HEK293 (cell line): ENCODE results near the gene OGFOD3.

Experiments used
- CTCF ChIA-PET: fragments of 350-600 bp; formaldehyde crosslinking; extraction: SDS; loops from one replicate; lab custom pipeline; 2021; ENCODE audit warnings: antibody characterized with exemption; lab: Yijun Ruan, JAX
- POLR2A ChIA-PET: fragments of 300-600 bp; formaldehyde crosslinking; extraction: SDS; loops from one replicate; lab custom pipeline; 2020; ENCODE audit warnings: antibody characterized with exemption, inconsistent platforms; lab: Yijun Ruan, JAX
- H3K27ac ChIP-seq: fragments of 200-500 bp; sonication (Bioruptor generic); 2 replicates; pipeline ENCODE4 v1.5.1; 2014; ENCODE audit warnings: low read depth, low read length, control low read depth, inconsistent platforms; ENCODE audit errors: extremely low read depth
- H3K36me3 ChIP-seq, 2 experiments: fragments of 200-500 bp in 1 of 2; sonication (Bioruptor generic) in 1 of 2; 1 replicate in 1 of 2; 2 replicates in 1 of 2; pipeline ENCODE4 v1.5.1; 2014 to 2017; ENCODE audit warnings: inconsistent platforms in 2 of 2, low read length in 2 of 2; ENCODE audit not compliant: control insufficient read depth in 2 of 2, insufficient read depth in 1 of 2
- H3K4me1 ChIP-seq: fragments of 200-500 bp; sonication (Bioruptor generic); 2 replicates; pipeline ENCODE4 v1.5.1; 2014; ENCODE audit warnings: mild to moderate bottlenecking, low read length, inconsistent platforms; ENCODE audit not compliant: control insufficient read depth, insufficient read depth
- H3K4me3 ChIP-seq: 2 replicates; pipeline ENCODE4 v1.5.1; 2011; ENCODE audit warnings: low read depth, mild to moderate bottlenecking, control low read depth, low read length, moderate library complexity
- H3K9me3 ChIP-seq: fragments of 200-500 bp; sonication (Bioruptor generic); 2 replicates; pipeline ENCODE4 v1.5.1; 2014; ENCODE audit warnings: low read depth, low read length, inconsistent platforms; ENCODE audit not compliant: control insufficient read depth, insufficient read depth
- CTCF ChIP-seq: fragments of 450-650 bp; formaldehyde crosslinking; IDR thresholded peaks from 2 replicates; pipeline ENCODE4 v1.5.1; 2016; ENCODE audit warnings: missing biosample characterization, missing genetic modification characterization
- GLIS2 ChIP-seq: fragments of 450-650 bp; formaldehyde crosslinking; IDR thresholded peaks from 2 replicates; pipeline ENCODE4 v1.5.1; 2016; ENCODE audit warnings: missing biosample characterization, missing genetic modification characterization
- HIC1 ChIP-seq: fragments of 450-650 bp; formaldehyde crosslinking; IDR thresholded peaks from 2 replicates; pipeline ENCODE4 v1.5.1; 2016; ENCODE audit warnings: missing biosample characterization, missing genetic modification characterization
- KLF9 ChIP-seq: fragments of 450-650 bp; formaldehyde crosslinking; IDR thresholded peaks from 2 replicates; pipeline ENCODE4 v1.5.1; 2016; ENCODE audit warnings: missing biosample characterization, missing genetic modification characterization, low read depth
- MYNN ChIP-seq: fragments of 450-650 bp; formaldehyde crosslinking; IDR thresholded peaks from 2 replicates; pipeline ENCODE4 v1.5.1; 2016; ENCODE audit warnings: missing biosample characterization, missing genetic modification characterization, borderline replicate concordance
- SCRT1 ChIP-seq: fragments of 450-650 bp; formaldehyde crosslinking; IDR thresholded peaks from 2 replicates; pipeline ENCODE4 v1.5.1; 2016; ENCODE audit warnings: missing biosample characterization, missing genetic modification characterization, borderline replicate concordance
- ZBTB26 ChIP-seq: fragments of 450-650 bp; formaldehyde crosslinking; optimal IDR thresholded peaks from 2 replicates; pipeline ENCODE3; 2016; ENCODE audit warnings: missing biosample characterization, mild to moderate bottlenecking, missing genetic modification characterization
- ZBTB7A ChIP-seq: fragments of 450-650 bp; formaldehyde crosslinking; IDR thresholded peaks from 2 replicates; pipeline ENCODE4 v1.5.1; 2016; ENCODE audit warnings: low read depth, missing biosample characterization, missing genetic modification characterization
- ZNF121 ChIP-seq: fragments of 450-650 bp; formaldehyde crosslinking; IDR thresholded peaks from 2 replicates; pipeline ENCODE4 v1.5.1; 2016; ENCODE audit warnings: missing biosample characterization, missing genetic modification characterization
- ZNF133 ChIP-seq: fragments of 450-650 bp; formaldehyde crosslinking; IDR thresholded peaks from 2 replicates; pipeline ENCODE4 v1.5.1; 2016; ENCODE audit warnings: missing biosample characterization, missing genetic modification characterization
- ZNF140 ChIP-seq: fragments of 450-650 bp; formaldehyde crosslinking; IDR thresholded peaks from 2 replicates; pipeline ENCODE4 v1.5.1; 2016; ENCODE audit warnings: missing biosample characterization, missing genetic modification characterization
- ZNF175 ChIP-seq: fragments of 450-650 bp; formaldehyde crosslinking; IDR thresholded peaks from 2 replicates; pipeline ENCODE4 v1.5.1; 2016; ENCODE audit warnings: missing biosample characterization, missing genetic modification characterization
- ZNF324 ChIP-seq: fragments of 450-650 bp; formaldehyde crosslinking; IDR thresholded peaks from 2 replicates; pipeline ENCODE4 v1.5.1; 2016; ENCODE audit warnings: missing biosample characterization, missing genetic modification characterization
- ZNF426 ChIP-seq: fragments of 450-650 bp; formaldehyde crosslinking; IDR thresholded peaks from 2 replicates; pipeline ENCODE4 v1.5.1; 2017; ENCODE audit warnings: missing biosample characterization, missing genetic modification characterization, mild to moderate bottlenecking, inconsistent platforms, moderate library complexity
- ZNF449 ChIP-seq: fragments of 450-650 bp; formaldehyde crosslinking; IDR thresholded peaks from 2 replicates; pipeline ENCODE4 v1.5.1; 2017; ENCODE audit warnings: missing biosample characterization, mild to moderate bottlenecking, missing genetic modification characterization, moderate library complexity
- ZNF488 ChIP-seq: fragments of 450-650 bp; formaldehyde crosslinking; IDR thresholded peaks from 2 replicates; pipeline ENCODE4 v1.5.1; 2016; ENCODE audit warnings: missing biosample characterization, missing genetic modification characterization
- ZNF692 ChIP-seq: fragments of 450-650 bp; formaldehyde crosslinking; IDR thresholded peaks from 2 replicates; pipeline ENCODE4 v1.5.1; 2016; ENCODE audit warnings: missing biosample characterization, missing genetic modification characterization
- ZSCAN5A ChIP-seq: fragments of 450-650 bp; formaldehyde crosslinking; IDR thresholded peaks from 2 replicates; pipeline ENCODE4 v1.5.1; 2016; ENCODE audit warnings: missing biosample characterization, missing genetic modification characterization

Gene OGFOD3

GRCh38 chr17:82442643-82443464 lies 24.5 kb upstream of the OGFOD3 start:
- TF ChIP-seq ZNF121 (tag by site-specific recombination) (peak; percentile 70), ZNF133 (no peak)
- TF ChIP-seq, all 188 proteins: peak for 1
- Histone ChIP-seq H3K36me3 (peaks cover 0 to 48% of the 10 kb centered on the region in 2 experiments; a peak in 1 of 3 replicates), H3K27ac (no peak overlapping the region), H3K4me3 (no peak overlapping the region), H3K9me3 (no peaks in the 10 kb centered on the region), H3K4me1 (no peaks in the 10 kb centered on the region)
- ChIA-PET POLR2A (interaction anchor here (0.8 to 1.2 kb wide), 3 partner anchors 9 to 16 kb away, joined by 3 read pairs; partner anchors contain the start of gene NARF), CTCF (interaction anchor here (0.6 kb wide), 1 partner anchor 117 kb away, joined by 3 read pairs; no protein-coding TSS in a partner anchor)

- Histone ChIP-seq H3K36me3 (peaks cover 0 to 52% of the 10 kb centered on the region in 2 experiments; a peak in 1 of 3 replicates), H3K4me1 (no peaks in the 10 kb centered on the region), H3K27ac (no peak overlapping the region), H3K9me3 (no peaks in the 10 kb centered on the region), H3K4me3 (no peak overlapping the region)
- ChIA-PET POLR2A (interaction anchor here (1.1 to 1.2 kb wide), 2 partner anchors 16 to 17 kb away, joined by 3 read pairs; partner anchors contain the start of gene NARF), CTCF (interaction anchor here (0.5 to 0.6 kb wide), 2 partner anchors 19 to 326 kb away, joined by 3 read pairs; no protein-coding TSS in a partner anchor)
- TF ChIP-seq ZNF324 (tag by site-specific recombination) = no peak
- TF ChIP-seq ZNF426 (tag by site-specific recombination) = no peak
- no peak for TF ChIP-seq ZNF449 (tag by site-specific recombination)
- TF ChIP-seq HIC1 = 0 out of 2 replicates have a peak, but pooled peaks have one; percentile 41
- TF ChIP-seq ZBTB26 (tag by site-specific recombination) = no peak
- no peak for TF ChIP-seq ZNF175 (tag by site-specific recombination)
- no peak for TF ChIP-seq ZBTB7A (tag by site-specific recombination)
- TF ChIP-seq CTCF (tag by site-specific recombination) = no peak
- TF ChIP-seq KLF9 (tag by site-specific recombination) = no peak
- TF ChIP-seq ZNF488 (tag by site-specific recombination) = no peak
- TF ChIP-seq GLIS2 (tag by site-specific recombination) = no peak
- no peak for TF ChIP-seq ZNF140 (tag by site-specific recombination)
- TF ChIP-seq SCRT1 (tag by site-specific recombination) = no peak
- TF ChIP-seq ZNF692 (tag by site-specific recombination) = no peak
- no peak for TF ChIP-seq ZSCAN5A (tag by site-specific recombination)
- no peak for TF ChIP-seq MYNN
Observed at GRCh38 chr17:82441691-82442487, 23.5 kb upstream of the OGFOD3 start.
